HEK293 (cell line): ENCODE measurements around the gene LBH.

Source experiments
- CTCF ChIA-PET: fragments of 350-600 bp; formaldehyde crosslinking; extraction: SDS; loops from one replicate; lab custom pipeline; 2021; ENCODE audit warnings: antibody characterized with exemption; lab: Yijun Ruan, JAX
- POLR2A ChIA-PET: fragments of 300-600 bp; formaldehyde crosslinking; extraction: SDS; loops from one replicate; lab custom pipeline; 2020; ENCODE audit warnings: antibody characterized with exemption, inconsistent platforms; lab: Yijun Ruan, JAX
- H3K27ac ChIP-seq: fragments of 200-500 bp; sonication (Bioruptor generic); 2 replicates; pipeline ENCODE4 v1.5.1; 2014; ENCODE audit warnings: low read depth, low read length, control low read depth, inconsistent platforms; ENCODE audit errors: extremely low read depth
- H3K36me3 ChIP-seq, 2 experiments: fragments of 200-500 bp in 1 of 2; sonication (Bioruptor generic) in 1 of 2; 1 replicate in 1 of 2; 2 replicates in 1 of 2; pipeline ENCODE4 v1.5.1; 2014 to 2017; ENCODE audit warnings: inconsistent platforms in 2 of 2, low read length in 2 of 2; ENCODE audit not compliant: control insufficient read depth in 2 of 2, insufficient read depth in 1 of 2
- H3K4me1 ChIP-seq: fragments of 200-500 bp; sonication (Bioruptor generic); 2 replicates; pipeline ENCODE4 v1.5.1; 2014; ENCODE audit warnings: mild to moderate bottlenecking, low read length, inconsistent platforms; ENCODE audit not compliant: control insufficient read depth, insufficient read depth
- H3K4me3 ChIP-seq: 2 replicates; pipeline ENCODE4 v1.5.1; 2011; ENCODE audit warnings: low read depth, mild to moderate bottlenecking, control low read depth, low read length, moderate library complexity
- H3K9me3 ChIP-seq: fragments of 200-500 bp; sonication (Bioruptor generic); 2 replicates; pipeline ENCODE4 v1.5.1; 2014; ENCODE audit warnings: low read depth, low read length, inconsistent platforms; ENCODE audit not compliant: control insufficient read depth, insufficient read depth
- HOXC10 ChIP-seq: sonication (generic); formaldehyde crosslinking; IDR thresholded peaks from 2 replicates; pipeline ENCODE4 v1.8.1; 2023; ENCODE audit warnings: mild to moderate bottlenecking, missing genetic modification reagents
- SALL2 ChIP-seq: fragments of 450-650 bp; formaldehyde crosslinking; IDR thresholded peaks from 2 replicates; pipeline ENCODE4 v1.5.0; 2017; ENCODE audit warnings: missing biosample characterization, mild to moderate bottlenecking, missing genetic modification characterization, borderline replicate concordance
- YY1 ChIP-seq: fragments of 450-650 bp; formaldehyde crosslinking; IDR thresholded peaks from 2 replicates; pipeline ENCODE4 v1.5.1; 2018; ENCODE audit warnings: missing biosample characterization, missing genetic modification characterization
- ZBTB21 ChIP-seq: fragments of 450-650 bp; formaldehyde crosslinking; IDR thresholded peaks from 2 replicates; pipeline ENCODE4 v1.5.1; 2017; ENCODE audit warnings: missing biosample characterization, missing genetic modification characterization
- ZBTB7A ChIP-seq: fragments of 450-650 bp; formaldehyde crosslinking; IDR thresholded peaks from 2 replicates; pipeline ENCODE4 v1.5.1; 2016; ENCODE audit warnings: low read depth, missing biosample characterization, missing genetic modification characterization
- ZFHX2 ChIP-seq: fragments of 450-650 bp; formaldehyde crosslinking; conservative IDR thresholded peaks from 2 replicates; pipeline ENCODE4 v1.5.1; 2016; ENCODE audit warnings: missing biosample characterization, missing genetic modification characterization
- ZNF239 ChIP-seq: fragments of 450-650 bp; formaldehyde crosslinking; IDR thresholded peaks from 2 replicates; pipeline ENCODE4 v1.5.1; 2016; ENCODE audit warnings: missing biosample characterization, missing genetic modification characterization
- ZNF311 ChIP-seq: fragments of 450-650 bp; formaldehyde crosslinking; IDR thresholded peaks from 2 replicates; pipeline ENCODE4 v1.5.1; 2017; ENCODE audit warnings: missing biosample characterization, missing genetic modification characterization, borderline replicate concordance
- ZNF404 ChIP-seq: fragments of 450-650 bp; formaldehyde crosslinking; IDR thresholded peaks from 2 replicates; pipeline ENCODE4 v1.5.1; 2017; ENCODE audit warnings: missing biosample characterization, missing genetic modification characterization
- ZNF544 ChIP-seq: fragments of 450-650 bp; formaldehyde crosslinking; IDR thresholded peaks from 2 replicates; pipeline ENCODE4 v1.5.0; 2017; ENCODE audit warnings: missing biosample characterization, missing genetic modification characterization
- ZNF558 ChIP-seq: fragments of 450-650 bp; formaldehyde crosslinking; IDR thresholded peaks from 2 replicates; pipeline ENCODE4 v1.5.1; 2016; ENCODE audit warnings: missing biosample characterization, missing genetic modification characterization
- ZNF561 ChIP-seq: fragments of 450-650 bp; IDR thresholded peaks from 2 replicates; pipeline ENCODE4 v1.5.1; 2018; ENCODE audit warnings: missing biosample characterization, missing genetic modification characterization, borderline replicate concordance
- ZNF596 ChIP-seq: fragments of 450-650 bp; IDR thresholded peaks from 2 replicates; pipeline ENCODE4 v1.5.0; 2018; ENCODE audit warnings: missing biosample characterization, mild to moderate bottlenecking, missing genetic modification characterization, moderate library complexity
- ZNF626 ChIP-seq: fragments of 450-650 bp; sonication (Bioruptor Pico); formaldehyde crosslinking; IDR thresholded peaks from 2 replicates; pipeline ENCODE4 v1.5.1; 2018; ENCODE audit warnings: missing biosample characterization, missing genetic modification characterization, inconsistent platforms
- TF ChIP-seq, protein P1 (sequence below): fragments of 450-650 bp; IDR thresholded peaks from 2 replicates; pipeline ENCODE4 v1.5.1; 2018; ENCODE audit warnings: missing biosample characterization, mild to moderate bottlenecking, missing genetic modification characterization
- TF ChIP-seq, protein P2 (sequence below): fragments of 450-650 bp; formaldehyde crosslinking; IDR thresholded peaks from 2 replicates; pipeline ENCODE4 v1.5.1; 2017; ENCODE audit warnings: missing biosample characterization, missing genetic modification characterization
- TF ChIP-seq, protein P3 (sequence below): fragments of 450-650 bp; formaldehyde crosslinking; IDR thresholded peaks from 2 replicates; pipeline ENCODE4 v1.5.1; 2016; ENCODE audit warnings: missing biosample characterization, missing genetic modification characterization
- TF ChIP-seq, protein P4 (sequence below): sonication (generic); formaldehyde crosslinking; IDR thresholded peaks from 2 replicates; pipeline ENCODE4 v1.8.1; 2022; ENCODE audit warnings: mild to moderate bottlenecking, moderate library complexity, missing genetic modification reagents
- TF ChIP-seq, protein P5 (sequence below): fragments of 450-650 bp; formaldehyde crosslinking; IDR thresholded peaks from 2 replicates; pipeline ENCODE4 v1.5.1; 2016; ENCODE audit warnings: missing biosample characterization, missing genetic modification characterization
- TF ChIP-seq, protein P6 (sequence below): fragments of 450-650 bp; formaldehyde crosslinking; IDR thresholded peaks from 2 replicates; pipeline ENCODE4 v1.5.1; 2016; ENCODE audit warnings: missing biosample characterization, missing genetic modification characterization
- TF ChIP-seq, protein P7 (sequence below): fragments of 450-650 bp; formaldehyde crosslinking; IDR thresholded peaks from 2 replicates; pipeline ENCODE4 v1.5.1; 2016; ENCODE audit warnings: missing biosample characterization, missing genetic modification characterization

Gene LBH

DNA sequence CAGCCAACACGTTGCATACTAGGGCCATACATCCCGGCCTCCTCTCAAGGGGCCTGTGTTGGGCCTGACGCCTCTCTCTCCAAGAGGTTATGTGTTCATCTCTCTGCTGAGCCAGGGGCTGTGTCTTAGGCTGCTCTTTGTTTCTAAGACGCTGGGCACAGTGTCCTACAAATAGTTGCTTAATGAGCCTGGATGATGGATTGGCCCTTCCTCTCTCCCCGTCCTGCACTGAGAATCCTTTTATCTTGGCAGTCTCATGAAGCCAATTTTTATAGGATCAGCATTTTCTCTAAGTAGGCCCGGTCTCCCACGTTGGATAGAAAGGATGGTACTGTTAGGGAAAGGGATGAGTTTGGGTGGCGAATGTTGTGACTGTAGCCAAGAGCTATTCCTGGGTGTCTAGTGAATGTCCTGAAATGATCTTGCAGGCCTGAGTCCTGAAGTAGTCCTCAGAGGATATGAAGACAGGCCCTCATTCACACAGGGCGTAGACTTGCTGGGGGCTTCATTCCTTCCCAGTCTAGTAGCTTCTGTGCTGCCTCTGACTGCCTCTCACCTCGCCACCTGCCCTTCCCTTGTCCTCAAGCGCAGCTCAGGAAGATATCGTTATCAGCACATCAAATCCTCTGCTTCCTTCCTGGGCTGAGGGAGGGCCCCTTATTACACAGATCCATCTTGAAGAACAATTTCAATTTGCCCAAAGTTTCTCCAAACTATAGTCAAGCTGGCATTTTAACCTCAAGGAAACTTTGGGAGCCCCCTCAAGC lies 8.8 kb downstream of the LBH start (continued):
- TF ChIP-seq, protein P1, sequence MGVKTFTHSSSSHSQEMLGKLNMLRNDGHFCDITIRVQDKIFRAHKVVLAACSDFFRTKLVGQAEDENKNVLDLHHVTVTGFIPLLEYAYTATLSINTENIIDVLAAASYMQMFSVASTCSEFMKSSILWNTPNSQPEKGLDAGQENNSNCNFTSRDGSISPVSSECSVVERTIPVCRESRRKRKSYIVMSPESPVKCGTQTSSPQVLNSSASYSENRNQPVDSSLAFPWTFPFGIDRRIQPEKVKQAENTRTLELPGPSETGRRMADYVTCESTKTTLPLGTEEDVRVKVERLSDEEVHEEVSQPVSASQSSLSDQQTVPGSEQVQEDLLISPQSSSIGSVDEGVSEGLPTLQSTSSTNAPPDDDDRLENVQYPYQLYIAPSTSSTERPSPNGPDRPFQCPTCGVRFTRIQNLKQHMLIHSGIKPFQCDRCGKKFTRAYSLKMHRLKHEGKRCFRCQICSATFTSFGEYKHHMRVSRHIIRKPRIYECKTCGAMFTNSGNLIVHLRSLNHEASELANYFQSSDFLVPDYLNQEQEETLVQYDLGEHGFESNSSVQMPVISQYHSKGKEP = no peak
- TF ChIP-seq, protein P2, sequence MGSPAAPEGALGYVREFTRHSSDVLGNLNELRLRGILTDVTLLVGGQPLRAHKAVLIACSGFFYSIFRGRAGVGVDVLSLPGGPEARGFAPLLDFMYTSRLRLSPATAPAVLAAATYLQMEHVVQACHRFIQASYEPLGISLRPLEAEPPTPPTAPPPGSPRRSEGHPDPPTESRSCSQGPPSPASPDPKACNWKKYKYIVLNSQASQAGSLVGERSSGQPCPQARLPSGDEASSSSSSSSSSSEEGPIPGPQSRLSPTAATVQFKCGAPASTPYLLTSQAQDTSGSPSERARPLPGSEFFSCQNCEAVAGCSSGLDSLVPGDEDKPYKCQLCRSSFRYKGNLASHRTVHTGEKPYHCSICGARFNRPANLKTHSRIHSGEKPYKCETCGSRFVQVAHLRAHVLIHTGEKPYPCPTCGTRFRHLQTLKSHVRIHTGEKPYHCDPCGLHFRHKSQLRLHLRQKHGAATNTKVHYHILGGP (tag by site-specific recombination) = no peak
- no peak for TF ChIP-seq ZNF404 (tag by site-specific recombination)

DNA sequence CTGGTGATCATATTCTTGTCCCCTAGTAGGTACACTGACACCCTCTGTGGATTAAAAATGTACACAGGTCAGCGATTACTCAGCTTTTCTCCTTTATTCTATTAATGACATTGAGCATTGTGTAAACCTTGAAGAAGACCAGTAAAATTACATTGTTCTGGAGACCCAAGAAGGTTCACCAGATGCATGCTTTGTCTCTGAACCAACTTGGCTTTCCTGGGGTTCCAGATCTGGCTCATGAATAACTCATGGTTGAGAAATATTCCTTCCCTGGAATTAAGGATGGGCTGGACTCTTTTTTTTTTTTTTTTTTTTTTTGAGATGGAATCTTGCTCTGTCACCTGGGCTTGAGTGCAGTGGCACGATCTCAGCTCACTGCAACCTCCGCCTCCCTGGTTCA lies 11.9 kb downstream of the LBH start:
- POLR2A ChIA-PET = interaction anchor here (0.6 to 0.9 kb wide), 2 partner anchors 11 to 19 kb away, joined by 3 read pairs; no protein-coding TSS in a partner anchor
- TF ChIP-seq, protein P3, sequence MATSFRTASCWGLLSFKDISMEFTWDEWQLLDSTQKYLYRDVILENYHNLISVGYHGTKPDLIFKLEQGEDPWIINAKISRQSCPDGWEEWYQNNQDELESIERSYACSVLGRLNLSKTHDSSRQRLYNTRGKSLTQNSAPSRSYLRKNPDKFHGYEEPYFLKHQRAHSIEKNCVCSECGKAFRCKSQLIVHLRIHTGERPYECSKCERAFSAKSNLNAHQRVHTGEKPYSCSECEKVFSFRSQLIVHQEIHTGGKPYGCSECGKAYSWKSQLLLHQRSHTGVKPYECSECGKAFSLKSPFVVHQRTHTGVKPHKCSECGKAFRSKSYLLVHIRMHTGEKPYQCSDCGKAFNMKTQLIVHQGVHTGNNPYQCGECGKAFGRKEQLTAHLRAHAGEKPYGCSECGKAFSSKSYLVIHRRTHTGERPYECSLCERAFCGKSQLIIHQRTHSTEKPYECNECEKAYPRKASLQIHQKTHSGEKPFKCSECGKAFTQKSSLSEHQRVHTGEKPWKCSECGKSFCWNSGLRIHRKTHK (tag by site-specific recombination) = no peak
- TF ChIP-seq, protein P4, sequence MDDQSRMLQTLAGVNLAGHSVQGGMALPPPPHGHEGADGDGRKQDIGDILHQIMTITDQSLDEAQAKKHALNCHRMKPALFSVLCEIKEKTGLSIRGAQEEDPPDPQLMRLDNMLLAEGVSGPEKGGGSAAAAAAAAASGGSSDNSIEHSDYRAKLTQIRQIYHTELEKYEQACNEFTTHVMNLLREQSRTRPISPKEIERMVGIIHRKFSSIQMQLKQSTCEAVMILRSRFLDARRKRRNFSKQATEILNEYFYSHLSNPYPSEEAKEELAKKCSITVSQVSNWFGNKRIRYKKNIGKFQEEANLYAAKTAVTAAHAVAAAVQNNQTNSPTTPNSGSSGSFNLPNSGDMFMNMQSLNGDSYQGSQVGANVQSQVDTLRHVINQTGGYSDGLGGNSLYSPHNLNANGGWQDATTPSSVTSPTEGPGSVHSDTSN = no peak
- H3K9me3 ChIP-seq = no peaks in the 10 kb centered on the region
- no peaks in the 10 kb centered on the region for H3K4me1 ChIP-seq
- CTCF ChIA-PET = interaction anchor here (0.5 to 1.4 kb wide), 3 partner anchors 34 to 116 kb away, joined by 3 to 4 read pairs (median 3); no protein-coding TSS in a partner anchor
- peaks cover 0 to 3% of the 10 kb centered on the region in 2 experiments; a peak in 2 of 3 replicates for H3K36me3 ChIP-seq
- no peak overlapping the region for H3K27ac ChIP-seq
- no peak overlapping the region for H3K4me3 ChIP-seq

DNA sequence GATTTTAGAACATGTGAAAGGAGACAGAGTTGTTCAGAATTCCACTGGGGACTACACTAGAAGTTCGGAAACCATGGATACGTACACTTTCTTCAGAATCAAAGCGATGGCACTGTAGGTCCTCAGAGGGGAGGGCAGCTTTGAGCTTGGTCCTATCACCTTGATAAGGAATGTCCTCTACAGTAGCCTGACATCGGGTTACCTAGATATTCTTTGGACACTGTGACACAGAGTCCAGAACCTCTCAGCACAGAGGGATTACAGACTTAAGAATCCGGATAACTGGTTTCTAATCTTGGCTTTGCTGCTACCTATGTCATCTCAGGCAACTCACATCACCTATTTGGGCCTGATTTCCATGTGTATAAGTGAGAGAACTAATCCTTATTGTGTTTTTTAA lies 14.0 kb downstream of the LBH start:
- ChIA-PET CTCF (interaction anchor here (0.6 to 1.5 kb wide), 2 partner anchors 10 to 448 kb away, joined by 3 read pairs; no protein-coding TSS in a partner anchor), POLR2A (no interaction called here)
- Histone ChIP-seq H3K36me3 (no peaks in the 10 kb centered on the region; a peak in 1 of 3 replicates), H3K27ac (no peak overlapping the region), H3K4me1 (no peaks in the 10 kb centered on the region), H3K9me3 (no peaks in the 10 kb centered on the region), H3K4me3 (no peak overlapping the region)
- no peak for TF ChIP-seq ZNF596 (tag by site-specific recombination)
- TF ChIP-seq ZBTB21 = no peak
- no peak for TF ChIP-seq ZNF239 (tag by site-specific recombination)
- no peak for TF ChIP-seq SALL2
- TF ChIP-seq ZNF558 (tag by site-specific recombination) = no peak
- TF ChIP-seq ZNF561 (tag by site-specific recombination) = no peak
- no peak for TF ChIP-seq ZNF544 (tag by site-specific recombination)
- TF ChIP-seq HOXC10 (CRISPR knock-in tag) = no peak
- TF ChIP-seq, protein P5, sequence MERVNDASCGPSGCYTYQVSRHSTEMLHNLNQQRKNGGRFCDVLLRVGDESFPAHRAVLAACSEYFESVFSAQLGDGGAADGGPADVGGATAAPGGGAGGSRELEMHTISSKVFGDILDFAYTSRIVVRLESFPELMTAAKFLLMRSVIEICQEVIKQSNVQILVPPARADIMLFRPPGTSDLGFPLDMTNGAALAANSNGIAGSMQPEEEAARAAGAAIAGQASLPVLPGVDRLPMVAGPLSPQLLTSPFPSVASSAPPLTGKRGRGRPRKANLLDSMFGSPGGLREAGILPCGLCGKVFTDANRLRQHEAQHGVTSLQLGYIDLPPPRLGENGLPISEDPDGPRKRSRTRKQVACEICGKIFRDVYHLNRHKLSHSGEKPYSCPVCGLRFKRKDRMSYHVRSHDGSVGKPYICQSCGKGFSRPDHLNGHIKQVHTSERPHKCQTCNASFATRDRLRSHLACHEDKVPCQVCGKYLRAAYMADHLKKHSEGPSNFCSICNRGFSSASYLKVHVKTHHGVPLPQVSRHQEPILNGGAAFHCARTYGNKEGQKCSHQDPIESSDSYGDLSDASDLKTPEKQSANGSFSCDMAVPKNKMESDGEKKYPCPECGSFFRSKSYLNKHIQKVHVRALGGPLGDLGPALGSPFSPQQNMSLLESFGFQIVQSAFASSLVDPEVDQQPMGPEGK (tag by site-specific recombination) = no peak
- TF ChIP-seq, protein P6, sequence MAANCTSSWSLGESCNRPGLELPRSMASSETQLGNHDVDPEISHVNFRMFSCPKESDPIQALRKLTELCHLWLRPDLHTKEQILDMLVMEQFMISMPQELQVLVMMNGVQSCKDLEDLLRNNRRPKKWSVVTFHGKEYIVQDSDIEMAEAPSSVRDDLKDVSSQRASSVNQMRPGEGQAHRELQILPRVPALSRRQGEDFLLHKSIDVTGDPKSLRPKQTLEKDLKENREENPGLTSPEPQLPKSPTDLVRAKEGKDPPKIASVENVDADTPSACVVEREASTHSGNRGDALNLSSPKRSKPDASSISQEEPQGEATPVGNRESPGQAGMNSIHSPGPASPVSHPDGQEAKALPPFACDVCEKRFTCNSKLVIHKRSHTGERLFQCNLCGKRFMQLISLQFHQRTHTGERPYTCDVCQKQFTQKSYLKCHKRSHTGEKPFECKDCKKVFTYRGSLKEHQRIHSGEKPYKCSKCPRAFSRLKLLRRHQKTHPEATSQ = no peak
- TF ChIP-seq ZBTB7A (tag by site-specific recombination) = no peak
- TF ChIP-seq, protein P7, sequence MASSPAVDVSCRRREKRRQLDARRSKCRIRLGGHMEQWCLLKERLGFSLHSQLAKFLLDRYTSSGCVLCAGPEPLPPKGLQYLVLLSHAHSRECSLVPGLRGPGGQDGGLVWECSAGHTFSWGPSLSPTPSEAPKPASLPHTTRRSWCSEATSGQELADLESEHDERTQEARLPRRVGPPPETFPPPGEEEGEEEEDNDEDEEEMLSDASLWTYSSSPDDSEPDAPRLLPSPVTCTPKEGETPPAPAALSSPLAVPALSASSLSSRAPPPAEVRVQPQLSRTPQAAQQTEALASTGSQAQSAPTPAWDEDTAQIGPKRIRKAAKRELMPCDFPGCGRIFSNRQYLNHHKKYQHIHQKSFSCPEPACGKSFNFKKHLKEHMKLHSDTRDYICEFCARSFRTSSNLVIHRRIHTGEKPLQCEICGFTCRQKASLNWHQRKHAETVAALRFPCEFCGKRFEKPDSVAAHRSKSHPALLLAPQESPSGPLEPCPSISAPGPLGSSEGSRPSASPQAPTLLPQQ (tag by site-specific recombination) = no peak
- TF ChIP-seq ZFHX2 (tag by site-specific recombination) = no peak
- TF ChIP-seq YY1 (tag by site-specific recombination) = no peak
- no peak for TF ChIP-seq ZNF311 (tag by site-specific recombination)
- no peak for TF ChIP-seq ZNF626
